ENCODE measurements around the gene HIBCH. TPM values are rescaled to one million over a fixed set of nuclear protein-coding genes. Genes with fewer than 3 reads are reported as not detected.

The HIBCH gene
- total RNA-seq, 1 experiment from 2014 or later, result 21.7 TPM

DNA sequence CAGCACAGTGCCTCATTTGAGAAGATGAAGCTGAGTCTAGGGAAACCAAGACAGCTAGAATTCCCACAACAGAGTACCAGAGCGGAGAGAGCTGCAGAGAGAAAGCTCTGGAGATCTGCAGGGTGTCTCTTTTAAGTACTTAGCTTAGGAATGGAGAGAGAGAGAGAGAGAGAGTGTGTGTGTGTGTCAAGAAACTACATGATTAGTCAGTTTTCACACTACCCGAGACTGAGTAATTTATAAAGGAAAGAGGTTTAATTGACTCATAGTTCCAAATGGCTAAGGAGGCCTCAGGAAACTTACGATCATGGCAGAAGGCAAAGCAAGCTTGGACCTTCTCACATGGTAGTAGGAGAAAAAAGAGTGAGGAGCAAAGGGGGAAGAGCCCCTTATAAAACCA, 64.0 kb downstream of the HIBCH start:
- Histone ChIP-seq H3K27ac (ENCODE audit: low read length) (no peak overlapping the region), H3K27me3 (ENCODE audit: control insufficient read depth, insufficient read depth, low read length) (no peaks in the 10 kb centered on the region), H3K4me3 (ENCODE audit: low read depth in 2 of 2, low read length in 2 of 2) (no peak overlapping the region), H3K36me3 (ENCODE audit: control insufficient read depth, insufficient read depth, low read length) (no peaks in the 10 kb centered on the region; the same call in 1 of the 2 replicates), H3K4me1 (ENCODE audit: control insufficient read depth, insufficient read depth, low read length) (no peaks in the 10 kb centered on the region), H3K9me3 (ENCODE audit: control insufficient read depth, insufficient read depth, low read depth, low read length) (0 out of 2 replicates have a peak, but pooled peaks cover 3% of the 10 kb centered on the region)
- no TSS peak for BruUV-seq (replicated peaks)
- POLR2A ChIA-PET, result no interaction called here
- CTCF ChIA-PET, result no interaction called here
- in situ Hi-C loops (cut with HindIII; ENCODE audit: low pct_unique_long_range_greater_than_20kb, low sequenced_read_pairs), result no loop called here
- intact Hi-C loops (cut with micrococcal nuclease; ENCODE audit: unreplicated experiment), result no loop called here
- ATAC-seq (no peak), DNase-seq (ENCODE audit: low read depth, low spot score) (no peak)
- TF ChIP-seq POLR2AphosphoS5 (IDR thresholded peaks at IDR 0.05; ENCODE audit: low read depth, low read length) (no peak), TCF7L2 (IDR thresholded peaks at IDR 0.05; ENCODE audit: low read depth, low read length) (no peak), SIN3A (IDR thresholded peaks at IDR 0.05; ENCODE audit: borderline replicate concordance, insufficient read depth, low read depth, low read length) (no peak)
- TF ChIP-seq, protein P1, sequence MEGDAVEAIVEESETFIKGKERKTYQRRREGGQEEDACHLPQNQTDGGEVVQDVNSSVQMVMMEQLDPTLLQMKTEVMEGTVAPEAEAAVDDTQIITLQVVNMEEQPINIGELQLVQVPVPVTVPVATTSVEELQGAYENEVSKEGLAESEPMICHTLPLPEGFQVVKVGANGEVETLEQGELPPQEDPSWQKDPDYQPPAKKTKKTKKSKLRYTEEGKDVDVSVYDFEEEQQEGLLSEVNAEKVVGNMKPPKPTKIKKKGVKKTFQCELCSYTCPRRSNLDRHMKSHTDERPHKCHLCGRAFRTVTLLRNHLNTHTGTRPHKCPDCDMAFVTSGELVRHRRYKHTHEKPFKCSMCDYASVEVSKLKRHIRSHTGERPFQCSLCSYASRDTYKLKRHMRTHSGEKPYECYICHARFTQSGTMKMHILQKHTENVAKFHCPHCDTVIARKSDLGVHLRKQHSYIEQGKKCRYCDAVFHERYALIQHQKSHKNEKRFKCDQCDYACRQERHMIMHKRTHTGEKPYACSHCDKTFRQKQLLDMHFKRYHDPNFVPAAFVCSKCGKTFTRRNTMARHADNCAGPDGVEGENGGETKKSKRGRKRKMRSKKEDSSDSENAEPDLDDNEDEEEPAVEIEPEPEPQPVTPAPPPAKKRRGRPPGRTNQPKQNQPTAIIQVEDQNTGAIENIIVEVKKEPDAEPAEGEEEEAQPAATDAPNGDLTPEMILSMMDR (IDR thresholded peaks at IDR 0.05), result no peak
- TF ChIP-seq, protein P2, sequence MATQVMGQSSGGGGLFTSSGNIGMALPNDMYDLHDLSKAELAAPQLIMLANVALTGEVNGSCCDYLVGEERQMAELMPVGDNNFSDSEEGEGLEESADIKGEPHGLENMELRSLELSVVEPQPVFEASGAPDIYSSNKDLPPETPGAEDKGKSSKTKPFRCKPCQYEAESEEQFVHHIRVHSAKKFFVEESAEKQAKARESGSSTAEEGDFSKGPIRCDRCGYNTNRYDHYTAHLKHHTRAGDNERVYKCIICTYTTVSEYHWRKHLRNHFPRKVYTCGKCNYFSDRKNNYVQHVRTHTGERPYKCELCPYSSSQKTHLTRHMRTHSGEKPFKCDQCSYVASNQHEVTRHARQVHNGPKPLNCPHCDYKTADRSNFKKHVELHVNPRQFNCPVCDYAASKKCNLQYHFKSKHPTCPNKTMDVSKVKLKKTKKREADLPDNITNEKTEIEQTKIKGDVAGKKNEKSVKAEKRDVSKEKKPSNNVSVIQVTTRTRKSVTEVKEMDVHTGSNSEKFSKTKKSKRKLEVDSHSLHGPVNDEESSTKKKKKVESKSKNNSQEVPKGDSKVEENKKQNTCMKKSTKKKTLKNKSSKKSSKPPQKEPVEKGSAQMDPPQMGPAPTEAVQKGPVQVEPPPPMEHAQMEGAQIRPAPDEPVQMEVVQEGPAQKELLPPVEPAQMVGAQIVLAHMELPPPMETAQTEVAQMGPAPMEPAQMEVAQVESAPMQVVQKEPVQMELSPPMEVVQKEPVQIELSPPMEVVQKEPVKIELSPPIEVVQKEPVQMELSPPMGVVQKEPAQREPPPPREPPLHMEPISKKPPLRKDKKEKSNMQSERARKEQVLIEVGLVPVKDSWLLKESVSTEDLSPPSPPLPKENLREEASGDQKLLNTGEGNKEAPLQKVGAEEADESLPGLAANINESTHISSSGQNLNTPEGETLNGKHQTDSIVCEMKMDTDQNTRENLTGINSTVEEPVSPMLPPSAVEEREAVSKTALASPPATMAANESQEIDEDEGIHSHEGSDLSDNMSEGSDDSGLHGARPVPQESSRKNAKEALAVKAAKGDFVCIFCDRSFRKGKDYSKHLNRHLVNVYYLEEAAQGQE (IDR thresholded peaks at IDR 0.05; ENCODE audit: insufficient read depth in 1 of 2, low read depth in 2 of 2, low read length in 1 of 2), result no peak

DNA sequence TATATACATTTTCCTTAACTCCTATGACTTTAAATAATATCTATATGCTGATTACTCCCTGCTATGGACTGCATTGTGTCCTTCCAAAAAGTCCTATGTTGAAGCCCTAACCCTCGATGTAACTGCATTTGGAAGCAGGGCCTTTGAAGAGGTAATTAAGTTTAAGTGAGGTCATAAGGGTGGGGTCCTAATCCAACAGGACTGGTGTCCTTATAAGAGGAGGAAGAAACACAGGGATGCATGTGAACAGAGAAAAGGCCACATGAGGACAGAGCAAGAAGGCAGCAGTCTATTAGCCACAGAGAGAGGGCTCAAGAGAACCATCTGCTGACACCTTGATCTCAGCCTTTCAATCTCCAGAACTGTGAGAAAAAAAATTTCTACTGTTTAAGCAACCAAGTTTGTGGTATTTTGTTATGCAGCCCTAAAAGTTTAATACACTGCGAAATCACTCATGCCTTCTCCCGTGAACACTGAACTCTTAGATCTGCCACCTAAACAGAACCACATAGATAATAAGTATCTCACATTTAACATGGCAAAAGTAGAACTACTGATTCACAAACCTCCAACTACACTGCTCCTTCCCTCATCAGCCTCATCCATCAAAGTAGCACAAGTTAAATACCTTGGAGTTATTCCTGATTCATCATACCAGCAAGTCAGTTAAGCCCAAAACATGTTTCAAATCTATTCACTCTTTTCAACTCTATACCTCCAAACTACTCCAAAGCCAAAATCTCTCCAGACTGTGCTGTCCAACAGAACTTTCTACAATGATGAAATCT, 65.4 kb downstream of the HIBCH start:
- POLR2A ChIA-PET, result no interaction called here
- intact Hi-C loops (cut with micrococcal nuclease; ENCODE audit: unreplicated experiment), result no loop called here

More for the DNA sequence above, 65.4 kb downstream of the HIBCH start:
- no peak for ATAC-seq
- no peaks in the 10 kb centered on the region; the same call in 1 of the 2 replicates for H3K36me3 ChIP-seq (ENCODE audit: control insufficient read depth, insufficient read depth, low read length)
- H3K9me3 ChIP-seq (ENCODE audit: control insufficient read depth, insufficient read depth, low read depth, low read length), result 0 out of 2 replicates have a peak, but pooled peaks cover 3% of the 10 kb centered on the region
- CTCF ChIA-PET, result no interaction called here
- in situ Hi-C loops (cut with HindIII; ENCODE audit: low pct_unique_long_range_greater_than_20kb, low sequenced_read_pairs), result no loop called here
- H3K4me3 ChIP-seq (ENCODE audit: low read depth in 2 of 2, low read length in 2 of 2), result no peak overlapping the region
- BruUV-seq (replicated peaks), result no TSS peak
- TF ChIP-seq TCF7L2 (IDR thresholded peaks at IDR 0.05; ENCODE audit: low read depth, low read length), result no peak
- TF ChIP-seq, protein P2 (IDR thresholded peaks at IDR 0.05; ENCODE audit: insufficient read depth in 1 of 2, low read depth in 2 of 2, low read length in 1 of 2), result no peak
- no peak for TF ChIP-seq SIN3A (IDR thresholded peaks at IDR 0.05; ENCODE audit: borderline replicate concordance, insufficient read depth, low read depth, low read length)
- no peak for TF ChIP-seq POLR2AphosphoS5 (IDR thresholded peaks at IDR 0.05; ENCODE audit: low read depth, low read length)
- TF ChIP-seq, protein P1 (IDR thresholded peaks at IDR 0.05), result no peak
- H3K27ac ChIP-seq (ENCODE audit: low read length), result no peak overlapping the region
- H3K27me3 ChIP-seq (ENCODE audit: control insufficient read depth, insufficient read depth, low read length), result no peaks in the 10 kb centered on the region
- no peaks in the 10 kb centered on the region for H3K4me1 ChIP-seq (ENCODE audit: control insufficient read depth, insufficient read depth, low read length)
- DNase-seq (ENCODE audit: low read depth, low spot score), result no peak
